ENCODE results near the gene ABHD10.

ABHD10 gene
- 14.7 to 24.6 reads per million in 2 donors for total RNA-seq

- peak; percentile 89 to 99 (median 94) for DNase-seq
Measured at GRCh38 chr3:111978583-111979433, at the start of gene ABHD10. Gene ABHD10 (plus strand): TSS chr3:111979026. CDS start chr3:111979062, 36 bp downstream.

GRCh38 chr3:111929484-111929883 is 49.3 kb upstream of the ABHD10 start:
- DNase-seq, result no peak

- no peak for DNase-seq
Measured at GRCh38 chr3:111932946-111933345, 45.9 kb upstream of the ABHD10 start.

- DNase-seq, result no peak
Measured at GRCh38 chr3:111936191-111936841, 42.5 kb upstream of the ABHD10 start.

- DNase-seq, result no peak
Measured at GRCh38 chr3:111936967-111937366, 41.9 kb upstream of the ABHD10 start.

GRCh38 chr3:111937871-111938270 is 41.0 kb upstream of the ABHD10 start:
- DNase-seq, result no peak

- DNase-seq, result no peak
Measured at GRCh38 chr3:111939873-111940272, 39.0 kb upstream of the ABHD10 start.

GRCh38 chr3:111943533-111943932 is 35.3 kb upstream of the ABHD10 start:
- DNase-seq, result no peak

- DNase-seq, result no peak
Measured at GRCh38 chr3:111944372-111944771, 34.5 kb upstream of the ABHD10 start.

- no peak for DNase-seq
Measured at GRCh38 chr3:111947231-111947630, 31.6 kb upstream of the ABHD10 start.

GRCh38 chr3:111948786-111949185 is 30.0 kb upstream of the ABHD10 start:
- DNase-seq, result no peak

GRCh38 chr3:111949712-111950111 is 29.1 kb upstream of the ABHD10 start:
- DNase-seq, result no peak

- no peak for DNase-seq
Measured at GRCh38 chr3:111951032-111951431, 27.8 kb upstream of the ABHD10 start.

- no peak for DNase-seq
Measured at GRCh38 chr3:111952086-111952485, 26.7 kb upstream of the ABHD10 start.

GRCh38 chr3:111952866-111953450 is 25.9 kb upstream of the ABHD10 start:
- no peak for DNase-seq

- DNase-seq, result no peak
Measured at GRCh38 chr3:111954228-111954990, 24.4 kb upstream of the ABHD10 start.

- DNase-seq, result no peak
Measured at GRCh38 chr3:111955876-111956275, 22.9 kb upstream of the ABHD10 start.

- no peak for DNase-seq
Measured at GRCh38 chr3:111956449-111956848, 22.4 kb upstream of the ABHD10 start.

- no peak for DNase-seq
Measured at GRCh38 chr3:111956995-111957734, 21.7 kb upstream of the ABHD10 start.

- DNase-seq, result no peak
Measured at GRCh38 chr3:111961461-111962164, 17.2 kb upstream of the ABHD10 start.

GRCh38 chr3:111963424-111963823 is 15.4 kb upstream of the ABHD10 start:
- DNase-seq, result no peak

GRCh38 chr3:111965484-111965883 is 13.3 kb upstream of the ABHD10 start:
- DNase-seq, result no peak

Measured in T-helper 2 cell (primary cell).